NB4 (cell line): ENCODE data around the gene SNAI1.

ENCODE experiments used
- CTCF ChIP-seq: IDR thresholded peaks from one replicate; pipeline ENCODE4 v1.5.1; 2012; ENCODE audit warnings: low read depth, low read length
- MAX ChIP-seq: IDR thresholded peaks from 2 replicates; pipeline ENCODE4 v1.6.1; 2011; ENCODE audit warnings: low read depth, low read length
- MYC ChIP-seq: IDR thresholded peaks from 2 replicates; pipeline ENCODE4 v1.6.1; 2011; ENCODE audit warnings: low read depth, low read length
- POLR2A ChIP-seq: IDR thresholded peaks from 2 replicates; pipeline ENCODE4 v1.6.1; 2011; ENCODE audit warnings: mild to moderate bottlenecking; ENCODE audit not compliant: insufficient read length; ENCODE audit errors: extremely low read depth

GRCh38 chr20:49982072-49982345 lies 771 bp upstream of the SNAI1 start:
- TF ChIP-seq CTCF (no peak), MAX (no peak), POLR2A (no peak), MYC (no peak)
